HG03064 (cell line): ENCODE results near the gene NRXN3.

Experiments used
- ATAC-seq: cut with Tn5 transposase; IDR thresholded peaks from one replicate; pipeline ENCODE4 v1.9.1; 2021; ENCODE audit warnings: low read depth; ENCODE audit not compliant: unreplicated experiment

The NRXN3 gene

GRCh38 chr14:78683981-78684380 is 513.8 kb downstream of the NRXN3 start:
- ATAC-seq: no peak

- ATAC-seq: no peak
These were observed 518.3 kb downstream of the NRXN3 start for GRCh38 chr14:78688503-78688902.

GRCh38 chr14:78690836-78691235 is 520.7 kb downstream of the NRXN3 start:
- no peak for ATAC-seq

- ATAC-seq: no peak
These were observed 527.2 kb downstream of the NRXN3 start for GRCh38 chr14:78697341-78697740.

- ATAC-seq: no peak
These were observed 528.8 kb downstream of the NRXN3 start for GRCh38 chr14:78698991-78699390.

GRCh38 chr14:78700236-78700635 is 530.1 kb downstream of the NRXN3 start:
- ATAC-seq: no peak

- no peak for ATAC-seq
These were observed 531.1 kb downstream of the NRXN3 start for GRCh38 chr14:78701246-78701645.

GRCh38 chr14:78704965-78705364 is 534.8 kb downstream of the NRXN3 start:
- ATAC-seq: no peak

- no peak for ATAC-seq
These were observed 535.8 kb downstream of the NRXN3 start for GRCh38 chr14:78705989-78706388.

- ATAC-seq: no peak
These were observed 539.8 kb downstream of the NRXN3 start for GRCh38 chr14:78709795-78710557.

GRCh38 chr14:78710963-78711362 is 540.8 kb downstream of the NRXN3 start:
- no peak for ATAC-seq

GRCh38 chr14:78713716-78714115 is 543.5 kb downstream of the NRXN3 start:
- no peak for ATAC-seq

GRCh38 chr14:78714711-78715110 is 544.5 kb downstream of the NRXN3 start:
- no peak for ATAC-seq

- ATAC-seq: no peak
These were observed 551.7 kb downstream of the NRXN3 start for GRCh38 chr14:78721756-78722480.

- no peak for ATAC-seq
These were observed 554.9 kb downstream of the NRXN3 start for GRCh38 chr14:78725086-78725485.

- ATAC-seq: no peak
These were observed 566.9 kb downstream of the NRXN3 start for GRCh38 chr14:78737116-78737515.

- no peak for ATAC-seq
These were observed 567.4 kb downstream of the NRXN3 start for GRCh38 chr14:78737601-78738000.

GRCh38 chr14:78746086-78746595 is 576.0 kb downstream of the NRXN3 start:
- no peak for ATAC-seq

- no peak for ATAC-seq
These were observed 577.6 kb downstream of the NRXN3 start for GRCh38 chr14:78747813-78748212.

- ATAC-seq: no peak
These were observed 582.5 kb downstream of the NRXN3 start for GRCh38 chr14:78752518-78753188.

GRCh38 chr14:78754059-78754458 is 583.9 kb downstream of the NRXN3 start:
- ATAC-seq: no peak
